OCI-M1 (cell line): ENCODE results near the gene TBC1D9B.

ENCODE experiments used
- DNase-seq: peaks from one replicate; lab custom pipeline; 2025; lab: John Stamatoyannopoulos, UW

TBC1D9B gene

DNA sequence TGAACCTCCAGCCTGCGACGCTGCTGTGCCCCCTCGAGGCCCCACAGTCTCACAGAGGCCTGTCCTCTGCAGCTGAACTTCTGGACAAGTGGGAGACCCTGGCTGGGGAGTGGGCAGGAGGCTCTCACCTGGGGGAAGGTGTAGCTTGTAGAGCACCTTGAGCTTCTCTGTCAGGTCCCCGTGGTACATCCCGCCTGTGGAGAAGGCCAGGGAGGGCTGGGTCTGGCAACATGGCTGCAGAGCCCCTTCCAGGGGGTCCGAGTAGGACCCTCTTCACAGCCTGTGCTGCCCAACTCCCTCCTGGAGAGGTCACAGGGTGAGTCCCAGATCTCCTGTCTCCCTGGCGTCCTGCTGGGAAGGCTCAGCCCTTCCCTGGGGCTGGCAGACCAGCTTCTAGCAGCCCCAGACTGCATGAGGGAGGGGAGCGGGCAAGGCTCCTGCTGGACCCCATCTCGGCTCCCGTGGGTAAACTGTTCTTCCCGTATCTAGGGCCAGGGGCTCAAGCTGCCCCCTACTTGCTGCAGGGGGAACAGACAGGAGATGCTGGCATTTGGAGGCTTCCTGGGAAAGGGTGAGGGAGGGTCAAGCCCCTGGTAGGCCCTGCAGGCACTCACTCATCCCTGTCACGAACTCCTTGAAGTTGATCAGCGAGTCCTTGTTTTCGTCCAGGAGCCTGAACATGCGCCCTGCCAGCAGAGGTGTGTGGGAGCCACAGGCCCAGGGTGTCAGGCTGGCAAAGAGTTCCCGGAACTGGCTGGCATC lies 37.9 kb downstream of the TBC1D9B start:
- DNase-seq = no peak

DNA sequence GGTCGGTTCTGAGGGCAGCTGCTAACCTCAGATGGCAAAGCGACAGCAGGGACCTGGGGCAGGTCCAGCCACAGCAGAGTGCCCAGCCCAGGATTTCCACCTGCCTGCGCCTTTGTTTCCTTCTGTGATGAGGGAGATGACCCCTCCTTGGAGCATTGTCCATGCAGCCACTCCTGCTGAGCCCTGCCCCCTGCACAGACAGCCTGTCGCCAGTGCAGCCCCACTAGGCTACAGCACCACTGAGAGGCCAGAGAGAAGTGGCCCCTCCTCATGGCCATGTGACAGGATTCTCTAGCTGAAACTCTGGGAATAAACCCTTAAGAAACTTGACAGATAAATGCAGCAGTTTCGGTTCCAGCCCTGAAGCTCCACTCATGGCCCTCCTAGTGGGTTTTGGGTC lies 38.6 kb downstream of the TBC1D9B start:
- DNase-seq = no peak

DNA sequence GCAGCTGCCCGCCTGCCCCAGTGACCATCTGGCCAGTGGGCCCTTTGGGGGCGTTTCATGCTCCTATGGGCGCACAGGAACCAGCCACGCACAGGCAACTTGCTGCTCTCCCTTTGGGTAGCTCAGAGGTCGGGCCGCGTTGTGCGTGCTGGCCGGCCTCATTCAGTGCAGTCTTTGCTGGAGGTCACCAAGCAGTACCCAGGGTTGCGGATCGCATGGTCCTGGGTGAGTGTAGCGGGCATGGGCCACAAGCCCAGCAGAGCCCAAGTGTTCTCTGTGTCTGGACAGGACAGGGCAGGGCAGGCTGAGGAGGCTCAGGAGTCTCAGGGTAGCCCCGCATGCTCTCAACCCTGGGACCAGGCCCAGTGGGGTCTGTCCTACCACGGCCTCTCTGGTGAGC lies 39.2 kb downstream of the TBC1D9B start:
- no peak for DNase-seq

DNA sequence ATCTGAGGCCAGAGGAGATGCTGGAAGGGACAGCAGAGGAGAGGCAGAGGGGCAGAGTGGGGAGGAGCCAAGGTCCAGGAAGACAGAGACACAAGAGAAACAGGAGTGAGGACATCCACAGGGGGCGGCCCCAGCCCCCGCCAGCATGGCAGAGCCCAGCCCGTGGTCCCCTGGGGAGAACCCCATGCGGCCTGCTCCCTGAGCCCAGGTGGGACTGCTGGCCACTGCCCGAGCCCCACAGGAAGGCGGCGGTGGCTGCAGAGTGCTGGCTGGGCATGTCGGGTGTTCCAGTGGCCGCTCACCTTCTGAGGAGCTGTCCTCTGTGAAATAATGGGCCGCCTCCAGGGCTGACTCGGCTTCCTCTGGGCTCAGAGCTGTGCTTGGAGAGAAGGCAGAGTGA lies 40.2 kb downstream of the TBC1D9B start:
- no peak for DNase-seq

DNA sequence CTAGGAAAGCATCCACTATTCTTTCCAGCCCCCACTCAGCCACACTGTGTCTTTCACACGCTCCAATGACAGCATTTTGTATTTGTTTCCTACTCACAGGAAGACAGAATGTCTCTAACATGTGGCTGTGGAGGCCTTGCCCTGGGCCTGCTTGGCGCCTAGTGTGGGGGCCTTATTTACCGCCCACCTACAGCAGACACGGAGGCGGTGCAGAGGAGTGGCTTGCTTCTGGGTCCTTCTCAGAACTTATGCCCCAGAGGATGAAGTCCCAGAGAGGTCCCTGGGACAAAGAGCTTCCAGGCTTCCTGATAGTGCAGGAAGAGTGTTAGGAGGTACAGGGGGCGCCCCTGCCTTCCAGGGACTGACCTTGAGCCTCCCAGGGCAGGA lies 40.6 kb downstream of the TBC1D9B start:
- no peak for DNase-seq

DNA sequence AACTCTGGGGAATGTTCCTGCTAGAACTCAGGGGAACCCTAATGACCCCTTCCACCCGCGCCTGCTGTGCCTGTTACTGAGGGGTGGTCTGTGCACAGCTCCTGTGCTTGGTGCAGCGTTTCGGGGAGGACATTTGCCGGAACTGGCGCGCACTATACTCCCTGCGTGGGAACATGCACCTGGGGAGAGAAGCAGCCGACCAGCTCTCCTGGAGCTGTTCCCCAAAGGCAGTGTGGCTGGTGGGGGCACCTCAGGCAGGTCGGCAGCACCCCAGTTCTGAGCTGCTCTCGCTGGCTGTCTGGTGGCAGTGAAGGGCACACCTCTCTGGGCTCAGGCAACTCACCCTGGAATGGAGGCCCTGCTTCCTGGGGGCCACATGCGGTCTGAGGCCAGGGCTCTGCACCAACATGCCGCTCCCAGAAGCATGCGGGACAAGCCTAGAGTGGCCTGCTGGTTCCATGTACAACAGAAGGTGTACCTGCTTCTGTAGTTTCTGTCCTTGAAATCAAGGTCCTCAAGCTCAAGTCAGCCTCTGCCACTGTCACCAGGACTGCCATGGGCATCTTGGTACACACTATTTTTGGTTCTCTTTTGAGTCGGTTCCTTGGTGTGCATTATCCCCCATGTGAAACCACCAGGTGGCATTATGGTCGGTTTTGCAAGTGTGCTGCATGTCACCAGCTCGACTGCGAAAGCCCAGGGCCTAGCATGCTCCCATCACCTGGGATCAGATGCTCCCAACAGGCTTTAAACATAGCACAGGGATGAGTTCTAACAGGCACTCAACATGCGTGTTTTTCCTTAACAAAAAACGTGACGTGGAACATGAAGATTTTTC lies 41.2 kb downstream of the TBC1D9B start:
- no peak for DNase-seq

DNA sequence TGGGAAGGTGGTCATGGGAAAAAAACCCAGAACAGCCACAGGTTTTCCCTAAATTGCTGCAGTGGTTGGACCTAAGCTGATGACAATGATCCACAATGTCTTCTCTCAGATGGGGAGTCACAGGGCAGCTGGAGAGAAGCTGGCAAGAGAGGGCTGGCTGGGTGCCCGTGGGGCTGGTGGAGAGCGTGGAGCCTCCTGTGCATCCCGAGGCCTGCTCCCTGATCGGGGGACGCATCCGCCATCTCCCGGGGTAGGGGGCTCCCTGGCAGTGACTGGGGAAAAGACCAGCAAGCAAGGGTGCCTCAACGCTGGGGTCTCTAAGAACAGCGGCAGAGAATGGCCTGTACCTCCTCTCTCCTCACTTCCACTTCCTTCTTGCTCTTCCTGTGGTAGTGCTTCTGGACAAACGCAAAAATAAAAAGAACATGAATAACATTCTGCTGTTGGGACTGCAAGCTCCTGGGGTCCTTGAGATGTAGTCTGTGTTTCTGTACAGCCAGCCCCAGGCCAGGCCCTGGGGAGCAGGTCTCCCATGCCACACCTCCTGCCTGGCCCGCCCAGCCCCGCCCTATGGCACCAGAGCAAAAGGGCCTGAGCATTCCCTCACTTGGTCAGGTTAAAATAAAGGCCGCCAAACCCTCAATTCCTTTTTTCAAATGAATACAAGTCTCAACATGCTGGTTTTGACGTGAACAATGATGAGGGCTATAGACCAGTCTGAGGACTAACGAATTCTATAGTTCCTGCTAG lies 42.0 kb downstream of the TBC1D9B start:
- DNase-seq = no peak

DNA sequence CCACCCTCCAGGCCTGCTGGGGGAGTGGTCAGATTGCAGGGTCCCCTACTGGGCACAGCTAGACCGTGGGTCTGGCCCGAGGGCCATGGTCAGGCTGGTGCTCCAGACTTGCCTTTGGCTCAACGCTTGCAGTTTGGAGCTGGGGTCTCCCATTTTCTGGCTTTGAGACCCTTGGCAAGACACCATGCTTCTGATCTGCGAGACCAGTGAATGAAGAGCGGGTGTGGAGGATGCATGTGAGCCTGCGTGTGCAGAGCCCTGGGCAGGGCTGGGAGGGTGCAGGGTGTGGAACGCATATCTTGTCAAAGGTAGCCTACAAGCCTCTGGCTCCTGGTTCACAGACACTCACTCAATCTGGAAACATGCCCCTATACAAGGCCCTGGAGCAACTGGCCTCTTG lies 43.0 kb downstream of the TBC1D9B start:
- DNase-seq = no peak

DNA sequence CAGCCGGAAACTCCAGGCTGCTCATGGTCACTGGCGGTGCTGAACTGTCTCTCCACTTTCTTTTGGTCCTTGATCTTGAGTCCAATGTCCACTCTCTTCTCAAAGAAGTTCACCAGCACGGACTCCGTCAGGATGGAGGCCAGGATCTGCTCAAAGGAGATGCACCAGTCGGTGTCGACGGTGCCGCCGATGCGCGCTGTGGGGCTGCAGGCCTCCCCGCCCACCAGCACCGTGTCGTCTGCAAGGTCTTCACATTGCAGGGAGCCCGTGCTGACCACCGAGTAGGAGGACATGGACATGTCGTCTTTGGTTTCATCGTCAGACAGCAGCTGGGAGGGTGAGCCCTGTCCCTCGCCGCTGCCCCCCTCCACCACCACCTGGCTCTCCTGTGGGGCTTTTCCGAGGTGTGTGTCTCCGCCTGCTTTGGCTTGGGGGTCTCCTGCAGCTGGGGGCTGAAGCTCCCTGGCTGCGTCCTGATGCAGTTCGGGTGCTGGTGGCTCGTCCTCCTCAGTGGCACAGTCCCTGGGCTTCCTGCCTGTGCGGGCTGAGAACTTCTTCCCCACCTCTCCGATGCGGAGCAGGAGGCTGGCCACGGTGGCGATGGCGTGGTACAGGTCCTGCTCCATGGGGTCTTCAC lies 44.1 kb downstream of the TBC1D9B start:
- DNase-seq = no peak

DNA sequence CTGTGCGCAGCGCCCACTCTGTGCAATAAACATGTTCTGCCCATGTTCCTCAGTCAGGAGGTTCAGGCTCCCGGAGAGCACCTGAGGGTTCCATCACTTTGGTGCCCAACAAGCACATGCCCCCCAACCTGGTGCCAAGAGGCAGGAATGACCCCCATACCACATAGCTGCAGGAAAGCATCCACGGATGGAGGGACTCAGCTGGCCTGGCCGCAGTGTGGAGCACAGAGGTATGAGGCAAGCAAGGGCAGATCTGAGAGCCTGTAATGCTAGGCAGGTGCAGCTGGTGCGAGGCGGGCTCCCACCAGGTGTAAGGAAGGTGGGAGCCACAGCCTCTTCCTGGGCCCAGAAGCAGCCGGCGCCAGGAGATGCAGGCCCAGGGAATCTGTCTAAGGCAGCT lies 44.8 kb downstream of the TBC1D9B start:
- DNase-seq = no peak

DNA sequence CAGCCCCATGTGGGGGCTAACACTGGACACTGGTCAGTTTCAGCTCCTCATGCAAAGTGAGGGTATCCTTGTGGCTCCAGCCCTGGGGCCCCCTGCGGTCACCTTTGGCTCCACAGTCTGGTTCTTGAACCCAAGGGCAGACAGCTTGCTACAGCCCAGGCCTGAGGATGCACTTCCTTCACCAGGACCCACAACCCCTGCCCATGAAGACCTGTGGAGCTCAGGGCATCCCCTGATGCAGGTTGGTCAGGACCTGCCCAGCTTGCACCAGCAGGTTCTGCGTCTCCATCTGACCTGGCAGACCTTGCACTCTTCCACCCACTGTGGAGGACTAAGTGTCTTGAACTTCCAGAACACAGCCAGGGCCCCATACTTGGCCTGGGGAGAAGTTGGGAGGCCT lies 45.4 kb downstream of the TBC1D9B start:
- DNase-seq = no peak

DNA sequence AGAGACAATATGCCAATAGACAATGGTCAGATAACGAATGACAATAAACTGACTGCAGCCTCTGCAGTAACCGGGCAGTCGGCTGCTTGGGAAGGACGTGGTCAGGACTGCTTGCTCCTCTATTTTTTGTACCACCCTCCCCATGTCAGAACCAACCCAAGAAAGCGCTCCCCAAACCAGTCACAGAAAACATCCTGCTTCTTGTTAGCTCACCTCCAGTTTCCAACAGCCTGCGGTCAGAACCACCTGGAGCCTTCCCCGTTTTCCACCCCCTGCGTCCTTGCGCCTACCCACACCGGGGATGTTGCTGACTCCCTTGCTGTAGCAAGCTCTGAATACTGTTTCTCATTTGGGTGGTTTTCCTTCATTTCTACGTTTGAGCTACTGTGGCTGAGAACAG lies 47.4 kb downstream of the TBC1D9B start:
- no peak for DNase-seq

DNA sequence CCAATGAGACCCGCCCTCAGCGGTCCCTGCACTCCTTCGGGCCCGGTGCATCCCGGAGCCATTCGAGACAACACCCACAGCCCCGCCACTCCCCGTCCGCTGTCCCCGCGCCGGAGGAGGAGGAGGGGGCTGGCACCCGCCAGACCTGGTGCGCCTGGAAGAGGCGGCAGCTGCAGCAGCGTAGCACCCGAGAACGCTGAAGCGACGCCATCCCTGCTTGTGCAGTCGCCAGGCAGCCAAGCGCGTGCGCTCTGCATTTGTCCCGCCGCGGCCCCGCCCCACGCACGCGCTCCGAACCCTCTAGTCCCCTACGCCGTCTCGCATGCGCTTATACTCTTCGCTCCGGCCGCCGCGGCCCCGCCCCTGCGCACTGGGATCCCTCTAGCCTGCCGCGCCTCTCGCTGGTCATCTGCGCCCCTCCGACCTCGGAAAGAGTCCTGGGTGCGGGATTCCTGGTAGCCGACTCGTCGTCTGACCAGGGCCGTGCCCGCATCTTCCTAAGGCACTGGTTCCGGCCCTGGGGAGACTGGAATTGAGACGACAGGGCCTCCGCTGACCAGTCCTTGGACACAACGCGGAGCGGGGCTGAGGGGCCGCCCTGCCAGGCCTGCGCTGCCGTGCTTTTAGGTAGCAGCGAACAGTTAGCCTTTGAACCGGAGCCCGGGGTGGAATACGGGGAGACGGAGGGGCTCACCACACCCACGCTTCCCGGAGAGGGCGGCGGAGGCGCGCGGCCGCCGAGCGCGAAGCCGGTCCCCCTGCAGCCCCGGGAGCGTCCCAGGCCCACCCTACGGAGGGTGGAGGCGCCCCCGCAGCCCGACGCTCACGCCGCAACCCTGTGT lies 48.9 kb downstream of the TBC1D9B start, which contains the start of gene MRNIP:
Gene MRNIP (minus strand): TSS at position 232 of the 842 bp plus-strand sequence. CDS start 21 bp downstream, at position 211.
- peak; percentile 98 for DNase-seq

DNA sequence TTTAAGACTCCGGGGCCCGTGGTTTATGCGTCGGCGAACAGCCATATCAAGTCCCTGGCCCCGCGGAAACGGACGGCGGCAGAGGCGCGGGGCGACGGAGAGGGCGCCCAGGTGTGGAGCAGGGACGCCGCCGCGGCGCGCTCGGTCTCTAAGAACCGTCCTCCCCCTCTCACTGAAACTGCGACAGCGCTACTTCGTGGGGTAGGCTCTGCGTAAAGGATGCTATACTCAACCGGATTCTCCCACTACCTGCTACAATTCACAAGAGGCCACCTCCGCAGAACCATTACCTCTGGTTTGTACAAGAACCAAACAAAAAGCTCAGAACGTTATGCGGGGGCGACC lies 49.5 kb downstream of the TBC1D9B start:
- peak; percentile 69 for DNase-seq

DNA sequence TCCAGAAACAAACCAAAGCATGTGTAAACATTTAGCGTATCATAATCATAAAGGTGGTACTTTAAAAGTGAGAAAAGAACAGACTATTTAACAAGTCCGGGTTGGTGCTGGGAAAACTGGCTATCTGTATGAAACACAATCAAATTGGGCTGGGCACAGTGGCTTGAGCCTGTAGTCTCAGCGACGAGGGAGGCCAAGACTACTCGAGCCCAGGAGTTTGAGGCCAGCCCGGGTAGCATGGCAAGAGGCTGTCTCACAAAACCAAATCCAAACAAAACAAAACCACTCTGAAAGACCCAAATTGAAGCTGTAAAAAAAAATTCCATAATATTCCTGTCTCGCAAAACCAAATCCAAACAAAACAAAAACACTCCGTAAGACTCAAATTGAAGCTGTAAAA lies 53.3 kb downstream of the TBC1D9B start:
- no peak for DNase-seq

DNA sequence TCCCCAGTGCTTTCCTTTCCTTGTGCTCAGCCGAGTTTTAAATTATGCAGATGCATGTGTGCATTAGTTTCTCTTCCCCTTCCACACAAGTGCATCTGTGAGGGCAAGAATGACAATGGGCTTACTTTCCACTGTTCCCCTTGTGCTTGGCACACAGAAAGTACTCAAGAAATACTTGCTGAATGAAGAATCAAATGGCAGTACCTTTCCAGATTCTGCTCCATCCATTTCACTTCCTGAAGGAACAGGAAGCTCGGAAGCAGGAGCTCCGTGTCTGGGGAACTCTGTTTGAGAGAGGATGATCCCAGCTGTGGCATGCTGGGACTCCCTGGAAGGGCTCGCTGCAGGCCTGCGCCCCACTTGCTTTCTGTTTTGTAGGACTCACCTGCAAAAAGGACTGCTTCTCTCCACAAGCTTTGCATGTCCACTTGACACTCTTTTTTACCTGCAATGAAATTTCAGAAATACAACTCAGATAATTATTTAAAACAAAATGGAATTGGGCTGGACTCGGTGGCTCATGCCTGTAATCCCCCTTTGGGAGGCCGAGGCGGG lies 54.6 kb downstream of the TBC1D9B start:
- DNase-seq = no peak

DNA sequence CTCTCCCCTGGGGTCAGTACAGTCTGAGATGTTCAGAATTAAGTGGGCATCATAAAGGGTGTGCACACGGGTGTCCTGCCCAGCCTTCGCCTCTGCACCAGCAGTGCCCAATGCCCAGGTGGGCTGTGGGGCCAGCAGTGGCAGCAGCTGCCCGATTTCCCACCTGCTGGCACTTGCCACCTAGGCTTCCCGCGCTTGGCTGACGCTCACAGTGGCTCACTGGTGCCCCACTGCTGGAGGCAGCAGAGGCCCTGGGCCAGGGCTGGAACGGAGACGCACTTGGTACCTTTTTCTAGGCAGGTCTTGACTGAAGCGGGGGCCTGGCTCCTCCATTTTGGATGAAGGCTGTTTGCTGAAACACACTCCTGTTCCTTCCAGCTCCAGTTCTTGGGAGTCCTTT lies 66.1 kb downstream of the TBC1D9B start:
- no peak for DNase-seq

DNA sequence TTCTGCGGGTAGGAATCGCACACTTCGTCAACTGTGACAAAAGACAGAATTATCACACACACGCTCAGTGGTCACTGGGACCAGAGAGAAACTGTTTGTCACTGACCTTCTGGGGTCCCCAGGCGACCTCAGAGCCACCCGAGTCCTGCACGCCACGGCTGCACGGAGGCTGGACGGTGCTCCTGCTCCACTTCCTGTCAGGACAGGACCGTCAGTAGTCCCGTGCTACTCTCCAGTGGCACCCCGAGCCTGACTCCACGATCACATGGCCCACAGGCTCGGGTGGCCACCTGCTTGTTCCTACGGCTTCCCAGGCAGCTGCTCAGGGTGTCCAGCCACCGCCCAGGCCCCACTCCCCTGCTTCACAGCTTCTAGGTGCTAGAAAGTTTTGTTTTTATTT lies 66.9 kb downstream of the TBC1D9B start:
- no peak for DNase-seq

DNA sequence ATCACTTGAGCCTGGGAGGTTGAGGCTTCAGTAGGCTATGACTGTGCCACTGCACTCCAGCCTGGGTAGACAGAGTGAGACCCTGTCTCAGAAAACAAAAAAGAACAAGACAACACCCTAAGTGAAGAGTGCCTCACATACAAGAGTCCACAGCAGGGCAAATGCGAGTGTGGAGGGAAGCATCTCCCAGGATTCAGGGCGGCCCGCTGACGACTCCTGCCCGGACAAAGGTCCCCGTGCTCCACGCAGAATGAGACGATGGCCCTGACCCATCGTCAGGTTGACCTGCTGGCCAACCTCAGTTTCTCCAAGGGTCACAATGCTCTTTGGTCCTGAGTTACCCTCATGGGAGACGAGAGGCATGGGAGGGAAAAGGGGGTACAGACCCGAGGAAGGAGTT lies 67.4 kb downstream of the TBC1D9B start:
- no peak for DNase-seq

DNA sequence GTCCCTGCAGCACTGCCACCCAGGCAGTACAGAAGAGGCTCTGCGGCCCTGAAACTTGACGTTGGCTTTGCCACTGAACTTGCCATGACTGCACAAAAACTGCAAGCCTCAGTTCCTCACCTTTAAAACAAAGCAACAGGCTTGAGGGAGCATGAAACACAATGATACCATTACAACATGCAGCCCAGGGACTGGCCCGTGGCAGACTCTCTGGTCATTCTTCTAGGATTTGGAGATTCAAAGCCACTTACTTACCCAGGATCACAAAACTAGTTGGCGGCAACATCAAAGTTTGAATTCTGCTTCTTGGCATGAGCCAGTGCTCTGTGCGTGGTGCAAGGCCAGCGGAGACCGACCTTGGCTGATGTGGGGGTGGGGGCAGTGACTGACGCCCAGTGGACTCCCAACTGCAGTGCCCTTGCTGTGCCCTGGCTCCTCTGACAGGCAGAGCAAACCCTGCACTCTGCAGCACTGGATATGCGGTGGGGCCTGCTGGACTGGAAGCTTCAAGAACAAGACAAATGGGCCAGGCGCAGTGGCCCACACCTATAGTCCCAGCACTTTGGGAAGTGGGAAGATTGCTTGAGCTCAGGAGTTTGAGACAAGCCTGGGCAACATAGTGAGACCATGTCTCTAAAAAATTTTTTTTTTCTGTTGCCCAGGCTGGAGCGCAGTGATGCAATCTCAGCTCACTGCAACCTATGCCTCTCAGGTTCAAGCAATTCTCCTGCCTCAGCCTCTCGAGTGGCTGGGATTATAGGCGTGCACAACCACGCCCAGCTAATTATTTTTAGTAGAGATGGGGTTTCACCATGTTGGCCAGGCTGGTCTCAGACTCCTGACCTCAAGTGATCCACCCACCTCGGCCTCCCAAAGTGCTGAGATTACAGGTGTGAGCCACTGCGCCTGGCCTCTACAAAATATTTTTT lies 68.1 kb downstream of the TBC1D9B start:
- no peak for DNase-seq
